Left cardiac atrium (tissue), 4 donors: ENCODE data around the gene COPZ1. TPM values are rescaled to one million over a fixed set of nuclear protein-coding genes. Genes with fewer than 3 reads are reported as not detected.
"Not testable (repeated sequence)": the region's sequence is repeated elsewhere in the genome, so short reads cannot be mapped to it uniquely, and the experiment has no call there.

Experiments used
- ATAC-seq, 2 donors: fragments of 200-7000 bp; cut with Tn5 transposase; one replicate each; pipeline ENCODE4 v1.9.1; 2020; ENCODE audit warnings: mild to moderate bottlenecking in 2 of 2, moderate library complexity in 2 of 2
- DNase-seq: peaks from one replicate; pipeline ENCODE4 v3.0.0-alpha.2; 2020
- intact Hi-C, 2 donors: fragments of 100-400 bp; cut with DNase I; formaldehyde crosslinking; loops; one replicate each; pipeline versions ENCODE4 v1.14.1 to v1.15.1; 2022 to 2023
- long read RNA-seq: library from polyadenylated mRNA; unstranded; transcript quantifications from one replicate; pipeline ENCODE4 v2.0.0, GENCODE V29; 2021
- total RNA-seq, 2 donors: library from RNA; stranded (reverse); fragmentation: NEBNext Ultra II Directional; extraction: Animal tissue kit (Norgen Biotek cat#: 25700); gene quantifications; one replicate each; pipeline ENCODE4 v1.2.1, GENCODE V29; 2021
- donor health status: DM: no; HTN: yes; CAD: no.
- donor health status: DM: no; HTN: yes; CAD: no; lungs with severe emphysema.
- donor health status: DM: yes; HTN: yes; CAD: no.
- donor health status: Dilated cardiomyopathy.

The COPZ1 gene, protein sequence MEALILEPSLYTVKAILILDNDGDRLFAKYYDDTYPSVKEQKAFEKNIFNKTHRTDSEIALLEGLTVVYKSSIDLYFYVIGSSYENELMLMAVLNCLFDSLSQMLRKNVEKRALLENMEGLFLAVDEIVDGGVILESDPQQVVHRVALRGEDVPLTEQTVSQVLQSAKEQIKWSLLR
- total RNA-seq, result 100 to 1,000 TPM; 118 to 131 TPM
- long read RNA-seq, transcript COPZ1-201 (9 exons, 1,897 nt), result major isoform, 57 of 64 reads
- long read RNA-seq, partial matches to known transcripts, result 3 of 64 reads
- long read RNA-seq, other reads (novel, unspliced or antisense), result 2 of 64 reads

DNA sequence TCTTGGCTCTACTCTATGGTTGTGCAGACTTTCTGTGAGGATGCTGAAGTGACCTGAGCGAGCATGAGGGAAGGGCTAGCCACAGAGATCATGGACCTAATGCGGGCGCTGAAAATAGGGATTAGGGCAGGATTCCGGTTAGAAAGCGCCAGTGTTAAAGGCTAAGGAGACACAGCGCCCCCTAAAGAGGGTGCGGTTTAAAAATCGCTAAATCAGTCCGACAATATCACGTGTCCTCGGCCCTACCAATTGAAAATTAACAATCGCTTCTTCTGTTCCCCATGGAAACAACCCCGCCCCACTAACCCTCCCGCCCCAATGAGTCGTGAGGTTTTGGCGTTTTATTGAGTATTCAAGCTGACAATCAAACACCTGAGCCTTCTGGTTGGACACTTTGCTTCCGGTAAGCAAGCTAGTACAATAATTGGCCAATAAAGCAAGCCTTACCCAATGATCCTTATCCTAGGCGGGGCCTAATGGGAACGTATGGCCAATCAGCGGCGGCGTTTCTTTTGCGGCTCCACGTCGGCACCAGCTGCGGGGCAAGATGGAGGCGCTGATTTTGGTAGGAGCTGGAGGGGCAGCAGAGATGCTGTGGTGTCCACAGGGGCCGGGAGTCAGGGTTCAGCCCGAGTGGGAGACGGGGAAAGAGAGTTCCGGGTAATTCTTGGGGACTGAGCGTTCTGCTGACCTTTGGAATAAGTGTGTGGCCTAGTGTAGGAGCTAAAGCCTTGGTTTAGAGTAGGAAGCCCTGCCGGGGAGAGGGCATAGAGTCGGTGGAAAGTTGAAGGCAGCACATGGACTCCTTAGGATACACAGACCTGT, at the start of gene COPZ1:
COPZ1 (plus strand) TSS at position 515 of the 825 bp plus-strand sequence; CDS start at position 548, 33 bp downstream.
- ATAC-seq (peak; percentile 98 to 99), DNase-seq (peak; percentile 94)
- intact Hi-C loops, result loop anchor here in 1 of 2 donors (1.0 kb wide), 1 partner anchor 105 kb away; no protein-coding TSS in a partner anchor

DNA sequence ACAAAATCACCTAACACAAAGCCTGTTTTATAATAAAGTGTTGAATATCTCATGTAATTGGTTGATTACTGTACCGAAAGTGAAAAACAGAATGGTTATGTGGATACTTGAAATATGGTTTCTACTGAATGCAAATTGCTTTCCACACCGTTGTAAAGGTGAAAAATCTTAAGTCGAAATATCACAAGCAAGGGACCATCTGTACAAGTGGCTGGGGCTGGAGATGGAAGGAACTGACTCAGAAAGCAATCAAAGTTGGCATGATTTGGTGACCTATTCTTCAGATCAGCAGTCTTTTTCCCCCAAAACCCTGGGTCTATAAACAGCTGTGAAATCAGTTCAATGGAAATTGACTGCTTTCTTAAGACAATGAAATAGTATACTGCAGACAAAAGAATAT, 48.6 kb upstream of the COPZ1 start:
- DNase-seq, result no peak
- intact Hi-C loops, result no loop called here
- ATAC-seq, result no peak

DNA sequence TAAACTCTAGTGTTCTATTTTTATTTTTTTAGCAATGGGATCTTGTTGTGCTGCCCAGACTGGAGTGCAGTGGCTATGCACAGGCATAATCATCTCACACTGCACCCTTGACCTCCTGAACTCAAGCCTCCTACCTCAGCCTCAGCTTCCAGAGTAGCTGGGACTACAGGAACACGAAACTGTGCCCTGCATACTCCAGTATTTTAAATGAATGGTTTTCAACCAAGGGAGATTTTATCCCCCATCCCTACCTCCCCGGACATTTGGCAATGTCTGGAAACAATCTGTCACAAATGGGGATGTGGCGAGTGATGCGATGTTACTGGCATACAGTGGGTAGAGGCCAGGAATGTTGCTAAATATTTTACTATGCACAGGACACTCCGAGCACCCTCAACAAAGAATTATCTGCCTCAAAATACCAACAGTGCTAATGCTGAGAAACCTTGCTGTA, 47.1 kb upstream of the COPZ1 start:
- intact Hi-C loops, result no loop called here
- ATAC-seq (no peak), DNase-seq (no peak)

DNA sequence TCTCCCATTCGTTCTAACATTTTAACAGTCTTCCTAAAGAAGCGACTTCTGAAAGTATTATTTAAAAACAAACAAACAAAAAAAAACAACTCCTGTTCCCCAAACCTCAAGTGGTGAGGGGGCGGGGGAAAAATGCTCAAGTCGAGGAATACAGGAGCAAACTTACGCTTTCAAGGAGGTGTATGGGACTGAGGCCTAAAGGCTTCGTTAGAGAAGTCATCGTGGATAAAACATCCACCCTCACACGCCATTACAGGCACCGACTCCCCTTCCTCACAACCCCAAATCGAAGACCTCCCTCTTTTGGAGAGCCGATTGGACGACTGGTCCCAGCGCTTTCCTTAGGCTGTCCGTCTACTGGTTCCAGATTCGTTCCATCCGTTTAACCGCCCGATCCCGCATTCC, 45.7 kb upstream of the COPZ1 start:
- intact Hi-C loops, result no loop called here
- ATAC-seq (no peak), DNase-seq (no peak)

DNA sequence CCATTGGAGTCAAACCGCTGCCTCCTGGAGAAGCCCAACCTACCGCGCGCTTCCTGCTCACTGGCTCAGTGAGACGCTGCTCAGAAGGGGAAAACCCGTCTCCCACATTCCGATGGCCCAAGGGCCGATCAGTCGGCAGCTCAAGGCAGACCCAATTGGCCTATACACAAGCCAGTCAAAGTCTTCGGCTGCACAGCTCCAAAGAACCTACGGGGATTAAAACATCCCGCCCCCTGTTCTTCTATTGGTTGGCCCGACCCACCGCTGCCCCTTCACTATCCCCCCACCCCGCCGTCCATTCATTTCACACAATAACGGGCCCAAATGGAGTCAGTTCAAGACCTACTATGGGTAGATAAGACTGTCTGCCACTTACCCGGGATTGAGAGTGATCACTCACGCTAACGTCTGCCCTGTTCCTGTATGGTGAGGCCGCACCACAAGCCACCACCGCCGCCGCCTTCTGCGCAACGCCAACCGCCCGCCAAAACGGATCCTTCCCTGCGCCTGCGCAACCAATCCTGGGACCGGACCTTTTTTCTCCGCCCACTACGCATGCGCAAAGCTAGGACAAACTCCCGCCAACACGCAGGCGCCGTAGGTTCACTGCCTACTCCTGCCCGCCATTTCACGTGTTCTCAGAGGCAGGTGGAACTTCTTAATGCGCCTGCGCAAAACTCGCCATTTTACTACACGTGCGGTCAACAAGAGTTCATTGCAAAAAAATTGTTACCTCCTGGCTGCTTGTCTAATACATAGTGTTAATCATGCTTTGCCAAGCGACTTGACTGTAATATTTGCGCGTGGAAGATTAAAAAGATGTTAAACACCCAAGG, 45.1 kb upstream of the COPZ1 start, which contains the start of gene CBX5:
CBX5 (minus strand) TSS at position 491 of the 836 bp plus-strand sequence. CDS start 22,472 bp downstream, outside the sequence.
- intact Hi-C loops, result no loop called here
- DNase-seq (peak; percentile 99), ATAC-seq (peak; percentile 89 to 92)

DNA sequence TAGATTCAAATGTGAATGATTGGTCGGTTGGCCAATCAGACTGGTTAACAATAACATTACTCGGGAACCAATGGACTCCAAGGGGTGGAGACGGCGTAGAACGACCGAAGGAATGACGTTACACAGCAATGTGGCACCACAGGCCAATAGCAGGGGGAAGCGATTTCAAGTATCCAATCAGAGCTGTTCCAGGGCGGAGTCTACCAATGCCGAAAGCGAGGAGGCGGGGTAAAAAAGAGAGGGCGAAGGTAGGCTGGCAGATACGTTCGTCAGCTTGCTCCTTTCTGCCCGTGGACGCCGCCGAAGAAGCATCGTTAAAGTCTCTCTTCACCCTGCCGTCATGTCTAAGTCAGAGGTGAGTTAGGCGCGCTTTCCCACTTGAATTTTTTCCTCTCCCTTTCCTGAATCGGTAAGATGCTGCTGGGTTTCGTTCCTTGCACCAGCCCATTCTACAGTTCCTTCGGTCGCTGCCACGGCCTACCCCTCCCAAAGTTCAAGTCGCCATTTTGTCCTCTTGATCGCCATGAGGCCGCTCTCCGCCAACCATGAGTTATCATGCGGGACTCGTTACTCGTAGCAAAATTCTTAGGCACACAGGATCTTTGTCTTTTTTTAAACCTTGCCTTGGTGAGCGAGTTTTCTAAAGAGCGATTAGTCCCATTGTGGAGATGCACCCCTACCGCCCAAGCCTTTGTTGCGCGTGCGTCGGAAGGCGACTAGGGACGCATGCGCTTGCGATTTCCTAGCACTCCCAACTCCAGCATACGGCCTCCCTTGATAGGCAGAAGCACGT, 44.3 kb upstream of the COPZ1 start, which contains the start of gene HNRNPA1:
HNRNPA1 (plus strand) TSS at position 259 of the 793 bp plus-strand sequence; CDS start at position 341, 82 bp downstream.
- peak; percentile 95 for DNase-seq
- peak; percentile 93 to 95 for ATAC-seq
- intact Hi-C loops, result no loop called here

DNA sequence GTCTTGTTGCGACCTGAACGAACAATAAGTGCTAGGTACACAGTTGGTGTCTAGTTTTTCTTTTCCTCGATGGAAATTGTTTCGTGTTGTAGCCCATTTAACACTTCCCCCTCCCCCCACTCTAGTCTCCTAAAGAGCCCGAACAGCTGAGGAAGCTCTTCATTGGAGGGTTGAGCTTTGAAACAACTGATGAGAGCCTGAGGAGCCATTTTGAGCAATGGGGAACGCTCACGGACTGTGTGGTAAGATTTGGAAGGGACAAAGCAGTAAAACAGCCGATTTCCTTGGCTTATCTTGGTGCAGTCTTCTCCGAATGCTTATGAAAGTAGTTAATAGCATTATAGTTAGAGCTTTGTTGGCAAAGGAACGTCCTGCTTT, 43.7 kb upstream of the COPZ1 start:
- intact Hi-C loops, ATAC-seq, DNase-seq: not testable (repeated sequence)

DNA sequence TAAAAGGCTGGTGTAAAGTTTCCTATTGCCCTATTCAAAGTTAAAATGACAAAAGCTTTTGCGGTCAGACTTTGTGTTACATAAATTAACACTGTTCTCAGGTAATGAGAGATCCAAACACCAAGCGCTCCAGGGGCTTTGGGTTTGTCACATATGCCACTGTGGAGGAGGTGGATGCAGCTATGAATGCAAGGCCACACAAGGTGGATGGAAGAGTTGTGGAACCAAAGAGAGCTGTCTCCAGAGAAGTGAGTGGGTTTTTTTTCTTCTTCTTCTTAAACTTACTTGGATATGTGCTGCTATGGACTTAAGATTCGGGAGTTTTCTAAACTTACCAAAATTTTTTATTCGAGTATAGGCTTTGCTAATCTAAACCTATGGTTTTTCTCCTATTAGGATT, 43.2 kb upstream of the COPZ1 start:
- DNase-seq, intact Hi-C loops, ATAC-seq: not testable (repeated sequence)

DNA sequence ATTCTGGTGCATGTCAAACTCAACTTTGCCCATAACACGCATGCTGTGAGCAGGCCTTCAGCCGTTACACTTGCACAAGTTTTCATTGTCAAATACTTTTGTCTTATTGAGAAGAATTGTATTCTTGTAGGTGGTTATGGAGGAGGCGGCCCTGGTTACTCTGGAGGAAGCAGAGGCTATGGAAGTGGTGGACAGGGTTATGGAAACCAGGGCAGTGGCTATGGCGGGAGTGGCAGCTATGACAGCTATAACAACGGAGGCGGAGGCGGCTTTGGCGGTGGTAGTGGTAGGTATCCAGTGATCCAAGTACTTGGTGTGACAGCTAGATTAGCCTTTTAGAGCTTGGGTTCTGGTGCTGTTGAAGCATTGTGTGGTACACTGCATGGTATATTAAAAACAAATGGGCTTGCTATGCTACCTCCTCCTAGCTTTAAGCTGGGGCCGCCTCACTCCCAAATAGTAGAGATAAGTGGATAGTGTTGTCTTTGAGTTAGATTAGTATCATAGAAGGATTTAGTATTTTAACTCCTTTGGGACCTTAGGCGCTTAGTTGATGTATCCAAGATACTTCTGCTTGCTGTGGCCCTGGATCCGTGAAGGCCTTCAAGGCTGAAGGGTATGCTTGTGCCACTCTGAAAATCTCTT, 41.9 kb upstream of the COPZ1 start:
- no peak for DNase-seq
- no peak for ATAC-seq
- intact Hi-C loops, result no loop called here

DNA sequence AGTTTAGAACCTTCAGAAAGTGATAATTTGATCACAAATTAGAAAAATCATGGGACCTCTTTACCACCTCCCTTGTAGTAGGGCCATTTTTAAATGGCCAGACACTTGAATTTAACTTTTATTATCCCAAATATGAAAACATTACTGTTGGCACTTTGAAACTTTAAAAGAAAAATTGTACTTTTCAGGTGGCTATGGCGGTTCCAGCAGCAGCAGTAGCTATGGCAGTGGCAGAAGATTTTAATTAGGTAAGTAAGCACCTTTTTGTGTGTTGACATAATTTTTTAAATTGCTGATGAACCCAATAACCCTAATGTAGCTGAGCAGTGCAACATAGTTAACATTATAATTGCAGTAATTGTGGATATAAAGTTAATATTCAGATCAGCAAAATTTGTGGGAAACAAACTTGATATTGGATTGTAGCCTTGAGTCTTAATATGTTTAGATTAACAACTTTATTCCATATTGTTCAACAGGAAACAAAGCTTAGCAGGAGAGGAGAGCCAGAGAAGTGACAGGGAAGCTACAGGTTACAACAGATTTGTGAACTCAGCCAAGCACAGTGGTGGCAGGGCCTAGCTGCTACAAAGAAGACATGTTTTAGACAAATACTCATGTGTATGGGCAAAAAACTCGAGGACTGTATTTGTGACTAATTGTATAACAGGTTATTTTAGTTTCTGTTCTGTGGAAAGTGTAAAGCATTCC, 40.7 kb upstream of the COPZ1 start:
- DNase-seq, intact Hi-C loops, ATAC-seq: not testable (repeated sequence)

DNA sequence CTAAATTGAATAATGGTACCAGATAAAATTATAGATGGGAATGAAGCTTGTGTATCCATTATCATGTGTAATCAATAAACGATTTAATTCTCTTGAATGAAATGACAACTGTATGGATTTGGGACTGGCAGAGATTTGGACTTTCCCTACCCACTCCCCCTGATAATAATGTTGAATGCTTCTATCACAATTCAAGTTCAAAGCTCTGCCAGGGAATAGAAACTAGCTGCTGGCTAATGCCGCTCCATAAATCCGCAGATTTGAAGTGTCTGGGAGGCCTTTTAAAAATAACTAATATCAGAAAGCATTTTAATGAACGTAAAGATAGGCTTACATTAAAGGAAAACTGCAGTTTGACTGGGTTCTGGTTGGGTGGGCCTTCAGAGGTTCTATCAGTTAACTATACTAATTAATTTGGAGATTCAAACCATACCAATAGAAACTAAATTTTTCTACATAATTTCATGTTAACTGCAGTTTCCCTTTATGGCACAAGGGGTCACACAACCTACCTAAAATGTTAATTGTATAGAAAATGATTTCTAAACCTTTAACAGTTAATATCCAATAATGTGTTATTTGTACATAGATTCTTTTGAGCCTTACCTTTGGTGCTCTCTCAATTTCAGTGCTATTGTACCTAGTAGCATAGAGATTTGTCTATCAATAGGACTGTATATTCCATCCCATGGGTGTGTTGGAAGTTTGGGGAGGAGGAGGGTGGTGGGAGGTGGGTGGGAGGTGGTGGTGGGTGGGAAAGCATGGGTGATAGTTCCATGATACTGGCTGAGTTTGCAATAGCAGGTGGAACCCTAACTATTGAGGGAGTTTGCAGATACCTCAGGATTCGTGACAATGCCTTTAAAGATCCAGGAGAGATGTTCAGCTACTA, 39.5 kb upstream of the COPZ1 start:
- DNase-seq, result no peak
- ATAC-seq, result no peak
- intact Hi-C loops, result no loop called here

DNA sequence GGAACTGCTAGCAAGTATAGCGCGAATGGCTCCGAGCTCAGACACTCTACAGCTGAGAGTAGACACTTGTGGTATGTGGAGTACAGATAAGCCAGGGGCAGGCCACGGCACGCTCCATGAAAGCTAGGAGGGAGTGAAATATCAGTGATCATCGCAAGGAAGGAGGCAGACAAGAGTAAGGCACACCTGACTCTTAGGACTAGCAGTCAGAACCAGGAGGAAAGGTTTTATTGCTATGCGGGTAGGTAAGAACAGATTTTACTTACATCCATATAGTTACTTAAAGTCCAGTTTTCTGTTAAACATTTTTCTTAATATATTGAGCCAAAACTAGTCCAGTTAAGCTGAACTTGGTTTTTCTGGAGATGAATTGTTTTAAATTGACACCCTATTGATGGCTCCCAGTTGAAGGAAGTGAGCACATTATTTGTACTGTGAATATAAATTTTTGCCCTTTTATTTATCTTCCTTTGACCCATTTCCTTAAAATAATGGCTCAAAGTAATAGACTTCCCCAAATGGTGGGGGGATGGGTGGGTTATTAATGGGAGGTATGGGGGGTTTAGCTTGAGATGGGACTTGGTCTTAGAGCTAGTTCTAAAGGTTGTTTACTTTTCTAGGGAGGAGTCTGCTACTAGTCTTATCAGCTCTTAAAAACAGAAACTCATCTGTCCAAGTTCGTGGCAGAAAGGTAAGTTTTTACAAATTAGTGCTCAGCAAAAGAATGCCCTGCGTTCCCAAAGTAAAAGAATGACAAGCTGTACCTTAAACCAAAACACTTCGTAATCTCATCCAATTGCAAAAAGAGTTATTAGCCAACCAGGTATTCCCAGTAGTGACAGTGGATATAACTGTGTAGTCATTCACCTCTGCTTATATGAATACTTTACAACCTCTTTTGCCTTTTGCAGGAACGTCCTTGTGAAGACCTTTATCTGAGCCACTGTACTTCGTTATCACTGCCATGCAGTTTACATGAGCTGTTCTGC, 38.6 kb upstream of the COPZ1 start:
- DNase-seq (no peak), ATAC-seq (peak; percentile 19 to 39)
- intact Hi-C loops, result no loop called here

DNA sequence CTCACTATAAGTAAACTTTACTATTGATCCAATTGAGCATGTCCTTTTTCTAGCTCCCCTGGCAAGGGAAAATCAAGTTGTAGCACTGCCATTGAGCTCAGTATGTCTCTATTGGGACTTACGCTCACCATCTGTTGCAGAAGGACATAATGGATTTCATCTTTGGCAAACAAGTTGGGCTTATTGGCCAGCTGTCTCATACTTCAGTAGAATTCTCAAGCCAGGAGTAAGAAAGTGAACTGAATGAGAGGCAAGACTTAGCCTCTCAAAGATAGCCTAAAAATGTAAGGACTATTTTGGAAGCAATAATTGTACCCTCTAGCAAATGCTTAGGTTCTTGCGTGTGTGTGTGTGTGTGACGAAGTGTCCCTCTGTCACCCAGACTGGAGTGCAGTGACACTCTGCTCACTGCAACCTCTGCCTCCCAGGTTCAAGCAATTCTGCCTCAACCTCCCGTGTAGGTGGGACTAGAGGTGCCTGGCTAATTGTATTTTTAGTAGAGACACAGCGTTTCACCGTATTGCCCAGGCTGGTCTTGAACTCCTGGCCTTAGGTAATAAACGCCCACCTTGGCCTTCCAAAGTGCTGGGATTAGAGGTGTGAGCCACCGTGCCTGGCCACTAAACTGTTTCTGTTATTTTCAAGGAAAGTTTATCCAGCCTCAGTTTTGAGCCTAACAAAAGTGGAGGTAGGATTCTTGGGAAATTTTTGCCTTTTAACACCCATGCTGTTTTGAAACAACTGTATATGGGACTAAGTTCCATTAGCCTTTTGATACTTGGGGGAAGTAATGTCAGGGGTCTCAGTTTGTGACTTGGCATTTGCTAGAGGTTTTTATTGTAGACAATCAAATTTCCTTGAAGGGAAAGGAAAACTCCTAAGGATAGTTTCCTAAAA, 37.4 kb upstream of the COPZ1 start:
- no peak for ATAC-seq
- intact Hi-C loops, result no loop called here
- no peak for DNase-seq
